Activated CD4-positive, alpha-beta T cell treated with anti-CD3 and anti-CD28 coated beads for 4 hours (primary cell): ENCODE data around the gene CA11.
"Not testable (repeated sequence)": the region's sequence is repeated elsewhere in the genome, so short reads cannot be mapped to it uniquely, and the experiment has no call there.

Source experiments
- DNase-seq, 2 donors: peaks; one replicate each; pipeline ENCODE4 v3.0.0-alpha.2; 2020

CA11 gene

DNA sequence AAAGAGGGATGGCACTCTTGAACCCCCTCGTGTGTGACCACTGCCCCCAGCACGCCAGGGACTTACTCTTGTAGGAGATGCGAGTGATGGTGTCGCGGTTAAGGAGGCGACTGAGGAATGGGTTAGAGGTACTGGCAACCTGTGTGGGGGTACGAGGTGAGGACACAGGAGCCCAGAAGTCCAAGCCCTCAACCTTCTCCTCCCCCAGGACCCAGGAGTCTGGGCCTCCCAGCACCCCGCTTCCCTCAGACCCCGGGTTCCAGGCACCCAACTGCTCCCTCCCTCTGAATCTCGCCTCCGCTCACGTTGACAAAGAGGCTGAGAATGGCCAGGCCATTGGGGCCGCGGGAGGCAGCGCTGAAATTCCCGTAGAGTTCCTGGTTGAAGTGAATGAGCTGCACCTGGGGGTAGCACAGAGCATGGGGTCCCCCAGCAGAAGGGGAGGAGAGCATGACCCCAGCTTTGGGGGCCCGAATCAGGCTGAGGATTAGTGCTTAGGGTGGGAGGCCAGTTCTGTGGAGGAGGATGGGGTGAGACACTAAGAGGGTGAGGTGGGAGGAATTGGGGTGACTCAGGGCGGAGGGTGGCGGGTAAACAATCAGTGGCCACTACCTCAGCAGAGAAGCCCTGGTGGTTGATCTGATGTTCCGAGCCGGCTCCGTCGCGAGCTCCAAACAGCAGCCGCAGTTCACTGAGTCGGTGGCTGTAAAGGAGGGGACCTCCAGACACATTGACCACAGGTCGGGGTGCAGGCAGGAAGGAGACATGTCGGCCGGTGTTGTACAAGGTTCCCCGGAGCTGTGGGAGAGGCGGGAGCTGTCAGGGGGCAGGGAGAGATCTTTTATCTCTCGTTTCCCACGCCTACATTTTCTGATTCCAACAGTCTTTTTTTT is 6.3 kb downstream of the CA11 start:
- DNase-seq, result no peak

DNA sequence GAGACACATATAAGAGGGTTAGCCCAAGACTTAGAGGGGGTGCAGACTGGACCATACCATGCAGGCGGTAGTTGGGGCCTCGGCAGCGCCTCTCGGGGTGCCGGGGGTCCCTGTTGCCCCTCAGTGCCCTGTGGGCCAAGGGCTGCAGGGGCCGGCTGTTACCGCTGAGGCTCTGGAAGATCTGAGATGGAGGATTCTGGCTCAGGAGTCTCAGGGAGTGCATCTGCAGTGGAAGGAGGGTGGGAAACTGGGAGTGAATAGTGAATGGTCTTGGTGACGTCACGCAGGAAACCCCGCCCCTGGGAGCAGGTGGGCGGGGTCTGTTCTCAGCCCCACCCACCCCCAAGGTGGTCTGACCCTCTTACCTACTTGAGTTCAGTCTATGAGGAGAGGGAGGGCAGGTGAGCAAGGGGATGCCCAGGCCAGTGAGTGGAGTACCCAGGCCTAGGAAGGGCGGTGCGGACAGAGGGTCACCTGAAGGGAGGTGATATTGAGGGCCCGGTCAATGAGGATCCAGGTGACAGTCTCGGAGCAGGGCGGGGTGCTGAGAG is 7.1 kb downstream of the CA11 start:
- no peak for DNase-seq

GRCh38 chr19:48637948-48638830 is 7.8 kb downstream of the CA11 start:
- DNase-seq, result peak; percentile 81 to 85

DNA sequence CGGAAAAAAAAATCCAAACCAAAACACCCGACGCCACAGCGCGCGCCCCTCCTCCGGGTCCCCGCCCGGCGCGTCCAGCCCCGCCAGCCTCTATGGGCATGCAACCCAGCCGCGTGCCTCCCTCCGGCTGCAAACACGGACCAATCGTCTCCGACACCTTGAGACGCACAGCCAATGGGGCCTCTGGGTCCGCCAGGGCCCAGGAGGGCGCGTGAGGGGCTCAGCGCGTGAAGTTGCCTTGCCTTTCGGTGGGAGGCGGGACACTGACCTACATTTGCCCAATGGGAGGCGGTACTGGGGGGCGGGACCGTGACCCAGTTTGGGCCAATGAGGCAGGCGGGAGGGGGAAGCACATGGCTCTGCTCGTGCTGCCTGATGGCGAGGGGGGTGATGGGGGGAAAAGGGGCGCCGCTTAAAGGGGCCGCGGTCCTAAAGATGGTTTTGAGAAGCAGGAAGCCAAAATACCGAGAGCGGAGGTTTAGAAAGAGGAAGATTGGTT is 8.5 kb downstream of the CA11 start:
- DNase-seq, result peak; percentile 99 to 100

DNA sequence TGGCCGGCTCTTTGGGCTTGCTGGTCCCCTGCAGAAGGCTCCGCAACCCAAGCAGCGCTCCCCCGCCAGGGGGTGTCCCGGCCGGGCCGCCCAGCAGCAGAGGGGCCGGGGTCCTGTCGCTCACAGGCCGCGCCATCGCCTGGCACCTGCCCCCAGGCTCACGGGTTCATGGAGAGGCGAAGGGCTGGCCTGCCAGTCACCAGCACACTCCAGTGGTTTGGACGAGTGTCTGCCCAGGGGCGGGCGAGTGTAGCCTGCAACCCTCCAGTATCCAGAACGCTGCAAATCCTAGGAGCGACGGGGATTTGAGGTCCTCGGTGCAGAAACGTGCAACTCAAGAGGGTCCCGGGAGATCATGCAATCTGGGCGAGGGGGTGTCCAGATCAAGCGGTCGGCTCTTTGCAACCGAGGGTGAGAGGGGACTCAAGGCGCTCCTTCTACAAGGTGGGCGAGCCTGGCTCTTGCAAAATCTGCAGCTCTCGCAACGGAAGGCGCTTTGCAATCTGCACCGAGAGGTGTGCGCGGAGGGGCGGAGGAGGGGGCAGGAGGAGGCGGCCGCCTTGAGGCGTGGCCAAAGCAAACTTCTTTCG is 9.0 kb downstream of the CA11 start, which contains the start of gene DBP:
TSS of gene DBP (minus strand) at position 521 of the 590 bp plus-strand sequence. CDS start at position 136, 385 bp downstream.
- DNase-seq, result peak in 1 of 2 donors; percentile 41

DNA sequence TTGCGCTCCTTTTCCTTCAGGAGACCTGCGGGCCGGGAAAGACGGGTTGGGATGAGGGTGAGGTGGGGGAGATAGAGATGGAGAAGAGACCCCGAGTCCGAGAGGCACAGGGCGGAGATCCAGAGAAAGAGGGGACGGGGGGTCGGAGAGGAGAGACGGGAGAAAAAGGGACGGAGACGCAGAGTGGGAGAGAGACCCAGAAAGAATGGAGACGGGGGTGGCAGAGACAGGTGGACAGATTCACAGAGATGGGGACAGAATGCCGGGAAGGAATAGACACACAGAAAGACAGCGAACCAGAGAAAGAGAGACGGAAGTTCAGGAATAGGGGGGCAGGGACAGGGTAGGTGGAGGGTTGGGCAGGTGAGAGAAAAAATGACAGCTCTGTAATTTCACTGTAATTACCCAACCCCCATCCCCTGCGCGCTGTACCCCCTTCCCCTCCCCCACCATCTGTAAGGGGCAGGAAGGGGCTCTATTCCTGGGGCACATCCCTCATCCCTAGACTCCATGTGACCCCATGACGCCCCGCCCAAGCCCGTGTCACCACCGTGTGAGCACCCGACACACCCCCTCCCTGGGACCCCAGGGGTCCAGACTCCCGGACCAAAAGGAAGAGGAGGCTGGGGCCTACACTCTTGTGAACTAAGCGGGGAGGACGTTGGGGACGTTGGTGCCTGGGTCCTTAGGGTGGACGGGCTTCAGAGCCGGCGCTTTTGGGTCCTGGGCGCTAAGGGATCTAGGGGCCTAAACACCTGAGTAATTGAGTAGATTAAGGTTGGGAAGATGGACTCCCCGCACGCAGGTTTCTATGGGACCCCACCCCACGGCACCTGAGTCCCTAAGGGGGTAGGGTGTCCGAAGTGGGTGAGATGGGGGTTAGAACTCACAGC is 9.8 kb downstream of the CA11 start:
- DNase-seq, result no peak

DNA sequence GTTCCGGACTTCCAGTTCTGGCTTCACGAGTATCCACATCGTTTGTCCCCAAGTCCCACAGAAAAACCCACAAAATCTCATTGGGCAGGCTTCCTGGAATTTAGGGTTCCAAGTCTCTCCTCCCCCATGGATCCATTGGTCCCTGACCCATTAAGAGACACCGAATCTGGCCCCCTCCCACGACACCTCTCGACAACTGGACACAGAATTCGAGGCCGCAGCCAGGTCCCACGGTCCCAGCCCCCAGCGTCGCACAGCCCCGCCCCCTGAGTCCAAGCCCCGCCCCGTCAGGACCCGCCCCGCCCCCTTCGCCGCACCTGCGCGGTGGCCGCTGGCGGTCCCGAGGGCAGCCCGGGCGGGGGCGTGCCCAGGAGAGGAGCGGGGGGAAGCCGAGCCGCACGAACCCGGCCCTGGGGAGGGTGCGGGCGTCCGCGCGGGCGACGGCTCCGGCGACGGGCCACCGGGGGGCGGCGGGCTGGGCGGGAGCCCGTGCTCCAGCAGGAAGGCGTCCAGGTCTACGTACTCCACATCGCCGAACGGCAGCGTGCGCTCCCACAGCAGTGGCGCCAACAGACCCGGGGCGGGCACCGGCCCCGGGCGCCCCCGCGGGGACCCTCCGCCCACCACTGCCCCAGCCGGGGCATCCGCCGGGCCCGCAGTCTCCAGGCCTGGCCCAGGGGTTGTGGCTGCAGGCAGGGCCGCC is 10.6 kb downstream of the CA11 start:
- DNase-seq, result peak; percentile 65 to 79

GRCh38 chr19:48634424-48635262 is 11.3 kb downstream of the CA11 start:
- peak; percentile 89 to 90 for DNase-seq

DNA sequence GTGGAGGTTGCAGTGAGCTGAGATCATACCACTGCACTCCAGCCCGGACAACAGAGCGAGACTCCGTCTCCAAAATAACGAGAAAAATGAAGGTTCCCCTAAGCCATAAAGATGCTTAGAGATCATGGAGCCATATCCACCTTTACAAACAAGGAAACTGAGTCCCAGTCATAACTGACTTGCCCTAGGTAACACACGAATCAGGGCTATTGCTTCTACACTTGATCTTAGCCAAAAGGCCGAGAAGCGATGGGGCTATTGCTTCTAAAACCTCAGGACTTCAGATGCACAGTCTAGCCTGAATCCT is 12.0 kb downstream of the CA11 start:
- no peak for DNase-seq

- DNase-seq, result no peak
These were observed 12.6 kb downstream of the CA11 start for GRCh38 chr19:48633148-48634035.

GRCh38 chr19:48632692-48633147 is 13.3 kb downstream of the CA11 start:
- no peak for DNase-seq

DNA sequence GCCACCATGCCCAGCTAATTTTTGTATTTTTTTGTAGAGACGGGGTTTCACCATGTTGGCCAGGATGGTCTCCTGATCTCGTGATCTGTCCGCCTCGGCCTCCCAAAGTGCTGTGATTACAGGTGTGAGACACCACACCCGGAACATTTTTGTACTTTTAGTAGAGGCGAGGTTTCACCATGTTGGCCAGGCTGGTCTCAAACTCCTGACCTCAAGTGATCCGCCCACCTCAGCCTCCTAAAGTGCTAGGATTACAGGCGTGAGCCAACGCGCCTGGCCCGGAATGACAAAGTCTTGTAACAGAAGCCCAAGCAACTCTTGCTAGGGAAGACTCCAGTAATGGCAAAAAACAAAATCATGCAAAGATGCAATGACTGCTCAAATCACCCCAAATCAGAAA is 13.7 kb downstream of the CA11 start:
- not testable (repeated sequence) for DNase-seq

- no peak for DNase-seq
These were observed 14.8 kb downstream of the CA11 start for GRCh38 chr19:48631225-48631624.

GRCh38 chr19:48630296-48631063 is 15.5 kb downstream of the CA11 start:
- DNase-seq, result no peak

DNA sequence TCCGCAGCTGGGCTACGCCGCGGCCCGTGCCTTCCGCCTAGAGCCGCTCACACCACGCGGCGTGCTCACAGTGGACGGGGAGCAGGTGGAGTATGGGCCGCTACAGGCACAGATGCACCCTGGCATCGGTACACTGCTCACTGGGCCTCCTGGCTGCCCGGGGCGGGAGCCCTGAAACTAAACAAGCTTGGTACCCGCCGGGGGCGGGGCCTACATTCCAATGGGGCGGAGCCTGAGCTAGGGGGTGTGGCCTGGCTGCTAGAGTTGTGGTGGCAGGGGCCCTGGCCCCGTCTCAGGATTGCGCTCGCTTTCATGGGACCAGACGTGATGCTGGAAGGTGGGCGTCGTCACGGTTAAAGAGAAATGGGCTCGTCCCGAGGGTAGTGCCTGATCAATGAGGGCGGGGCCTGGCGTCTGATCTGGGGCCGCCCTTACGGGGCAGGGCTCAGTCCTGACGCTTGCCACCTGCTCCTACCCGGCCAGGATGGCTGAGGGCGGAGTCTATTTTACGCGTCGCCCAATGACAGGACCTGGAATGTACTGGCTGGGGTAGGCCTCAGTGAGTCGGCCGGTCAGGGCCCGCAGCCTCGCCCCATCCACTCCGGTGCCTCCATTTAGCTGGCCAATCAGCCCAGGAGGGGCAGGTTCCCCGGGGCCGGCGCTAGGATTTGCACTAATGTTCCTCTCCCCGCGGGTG is 16.2 kb downstream of the CA11 start:
- no peak for DNase-seq

DNA sequence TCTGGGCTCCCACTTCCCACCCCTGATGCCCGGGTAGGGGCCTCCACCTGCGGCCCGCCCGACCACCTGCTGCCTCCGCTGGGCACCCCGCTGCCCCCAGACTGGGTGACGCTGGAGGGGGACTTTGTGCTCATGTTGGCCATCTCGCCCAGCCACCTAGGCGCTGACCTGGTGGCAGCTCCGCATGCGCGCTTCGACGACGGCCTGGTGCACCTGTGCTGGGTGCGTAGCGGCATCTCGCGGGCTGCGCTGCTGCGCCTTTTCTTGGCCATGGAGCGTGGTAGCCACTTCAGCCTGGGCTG is 16.7 kb downstream of the CA11 start:
- DNase-seq, result no peak

DNA sequence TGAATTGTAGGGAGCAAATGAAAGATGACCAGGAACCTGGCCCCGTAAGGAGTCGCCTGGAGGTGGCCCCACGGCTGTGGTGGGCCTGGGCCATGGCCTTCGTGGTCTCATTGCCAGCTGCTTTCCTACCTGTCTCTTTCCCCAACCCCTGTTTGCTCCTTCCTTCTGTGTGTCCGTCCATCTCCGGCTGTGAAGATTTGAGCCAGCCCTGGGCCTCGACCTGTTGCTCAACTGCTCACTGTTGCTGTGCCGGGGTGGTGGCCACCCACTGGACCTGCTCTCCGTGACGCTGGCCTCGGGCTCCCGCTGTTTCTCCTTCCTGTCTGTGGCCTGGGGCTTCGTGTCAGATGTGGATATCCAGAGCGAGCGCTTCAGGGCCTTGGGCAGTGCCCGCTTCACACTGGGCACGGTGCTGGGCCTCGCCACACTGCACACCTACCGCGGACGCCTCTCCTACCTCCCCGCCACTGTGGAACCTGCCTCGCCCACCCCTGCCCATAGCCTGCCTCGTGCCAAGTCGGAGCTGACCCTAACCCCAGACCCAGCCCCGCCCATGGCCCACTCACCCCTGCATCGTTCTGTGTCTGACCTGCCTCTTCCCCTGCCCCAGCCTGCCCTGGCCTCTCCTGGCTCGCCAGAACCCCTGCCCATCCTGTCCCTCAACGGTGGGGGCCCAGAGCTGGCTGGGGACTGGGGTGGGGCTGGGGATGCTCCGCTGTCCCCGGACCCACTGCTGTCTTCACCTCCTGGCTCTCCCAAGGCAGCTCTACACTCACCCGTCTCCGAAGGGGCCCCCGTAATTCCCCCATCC is 17.3 kb downstream of the CA11 start:
- no peak for DNase-seq
